ENCODE results near the gene FAM50B. TPM values are rescaled to one million over a fixed set of nuclear protein-coding genes. Genes with fewer than 3 reads are reported as not detected.

Gene FAM50B
- total and polyA plus RNA-seq, 10 of the 15 experiments (the other 5 are each of a cell fraction or from before 2014, with no cell fraction given) = 0.58 to 10.2 (median 5.9) TPM

DNA sequence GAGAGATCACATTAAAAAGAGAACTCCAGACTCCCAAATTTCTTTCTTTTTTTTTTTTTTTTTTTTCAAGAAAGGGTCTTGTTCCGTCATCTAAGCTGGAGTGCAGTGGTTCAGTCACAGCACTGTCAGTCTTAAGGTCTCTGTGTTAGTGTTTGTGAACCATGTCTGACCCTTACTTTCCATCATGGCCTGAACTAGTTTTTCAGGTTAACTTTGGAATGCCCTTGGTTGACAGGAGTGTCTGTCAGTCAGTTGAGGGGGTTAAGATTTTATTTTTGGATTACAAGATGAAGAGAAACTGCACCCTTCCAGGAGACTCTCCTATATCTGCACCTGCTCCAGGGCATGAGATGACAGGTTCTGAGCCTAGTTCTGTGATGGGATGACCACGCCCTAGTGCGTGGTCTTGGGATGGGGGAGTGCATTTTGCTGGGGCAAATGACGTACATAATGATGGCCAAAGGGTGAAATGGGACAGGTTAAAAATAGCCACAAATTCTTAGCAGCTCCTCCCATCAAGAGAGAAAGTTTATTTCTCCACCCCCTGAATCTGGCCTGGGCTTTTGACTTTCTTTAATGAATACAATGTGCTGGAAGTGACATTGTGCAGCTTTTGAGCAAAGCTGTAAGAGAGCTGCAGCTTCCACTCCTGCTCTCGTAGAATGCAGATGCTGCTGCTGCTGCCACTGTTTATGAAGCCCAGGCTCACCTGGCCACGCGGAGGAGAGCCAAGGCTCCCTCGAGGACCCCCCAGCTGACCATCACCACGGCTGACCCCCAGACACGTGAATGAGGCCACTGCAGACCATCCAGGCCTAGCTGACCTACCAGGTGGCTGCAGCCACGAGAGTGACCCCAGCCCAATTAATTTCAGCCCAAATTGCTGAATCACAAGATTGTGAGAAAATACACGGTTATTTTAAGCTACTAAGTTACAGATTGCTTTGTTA is 29.7 kb upstream of the FAM50B start:
- Histone ChIP-seq H3K27me3 (replicated peaks in 1 of 2; ENCODE audit: control insufficient read depth in 2 of 2, insufficient read depth in 2 of 2, low read length in 1 of 2) (no peaks in the 10 kb centered on the region), H3K36me3 (ENCODE audit: control insufficient read depth in 2 of 2, insufficient read depth in 2 of 2, low read length in 1 of 2) (no peaks in the 10 kb centered on the region), H4K20me1 (ENCODE audit: control insufficient read depth, insufficient read depth) (no peaks in the 10 kb centered on the region), H3K9ac (ENCODE audit: control insufficient read depth, insufficient read depth, low read length) (no peak overlapping the region), H3K4me2 (ENCODE audit: control insufficient read depth, insufficient read depth) (no peak overlapping the region), H3K4me3 (no peak overlapping the region), H3K27ac (ENCODE audit: control insufficient read depth, insufficient read depth) (no peak overlapping the region), H3K9me3 (replicated peaks; ENCODE audit: control insufficient read depth, insufficient read depth, low read length) (no peaks in the 10 kb centered on the region), H3K79me2 (ENCODE audit: control insufficient read depth, insufficient read depth, low read length) (no peaks in the 10 kb centered on the region), H2AFZ (ENCODE audit: control insufficient read depth, low read depth, low read length) (no peak overlapping the region), H3K4me1 (ENCODE audit: control insufficient read depth, insufficient read depth, low read length) (no peaks in the 10 kb centered on the region)
- FAIRE-seq = no peak
- SMC1A ChIA-PET (ENCODE audit: uncharacterized antibody, unreplicated experiment) = interaction anchor here (1.4 kb wide), 1 partner anchor 14 kb away, joined by 4 read pairs; no protein-coding TSS in a partner anchor
- POLR2A ChIA-PET = no interaction called here
- intact Hi-C loops (cut with micrococcal nuclease; ENCODE audit: unreplicated experiment) = no loop called here
- RAD21 ChIA-PET (ENCODE audit: unreplicated experiment) = interaction anchor here (1.5 kb wide), 1 partner anchor 28 kb away, joined by 3 read pairs; no protein-coding TSS in a partner anchor
- TF ChIP-seq YBX1 (IDR thresholded peaks at IDR 0.05) (no peak), EP300 (IDR thresholded peaks at IDR 0.05; ENCODE audit: borderline replicate concordance in 1 of 2, control insufficient read depth in 1 of 2, low read depth in 2 of 2, low read length in 2 of 2) (no peak)
- TF ChIP-seq, protein P1, sequence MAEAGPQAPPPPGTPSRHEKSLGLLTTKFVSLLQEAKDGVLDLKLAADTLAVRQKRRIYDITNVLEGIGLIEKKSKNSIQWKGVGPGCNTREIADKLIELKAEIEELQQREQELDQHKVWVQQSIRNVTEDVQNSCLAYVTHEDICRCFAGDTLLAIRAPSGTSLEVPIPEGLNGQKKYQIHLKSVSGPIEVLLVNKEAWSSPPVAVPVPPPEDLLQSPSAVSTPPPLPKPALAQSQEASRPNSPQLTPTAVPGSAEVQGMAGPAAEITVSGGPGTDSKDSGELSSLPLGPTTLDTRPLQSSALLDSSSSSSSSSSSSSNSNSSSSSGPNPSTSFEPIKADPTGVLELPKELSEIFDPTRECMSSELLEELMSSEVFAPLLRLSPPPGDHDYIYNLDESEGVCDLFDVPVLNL (IDR thresholded peaks at IDR 0.05; ENCODE audit: low read depth, low read length) = no peak
- TF ChIP-seq, protein P2, sequence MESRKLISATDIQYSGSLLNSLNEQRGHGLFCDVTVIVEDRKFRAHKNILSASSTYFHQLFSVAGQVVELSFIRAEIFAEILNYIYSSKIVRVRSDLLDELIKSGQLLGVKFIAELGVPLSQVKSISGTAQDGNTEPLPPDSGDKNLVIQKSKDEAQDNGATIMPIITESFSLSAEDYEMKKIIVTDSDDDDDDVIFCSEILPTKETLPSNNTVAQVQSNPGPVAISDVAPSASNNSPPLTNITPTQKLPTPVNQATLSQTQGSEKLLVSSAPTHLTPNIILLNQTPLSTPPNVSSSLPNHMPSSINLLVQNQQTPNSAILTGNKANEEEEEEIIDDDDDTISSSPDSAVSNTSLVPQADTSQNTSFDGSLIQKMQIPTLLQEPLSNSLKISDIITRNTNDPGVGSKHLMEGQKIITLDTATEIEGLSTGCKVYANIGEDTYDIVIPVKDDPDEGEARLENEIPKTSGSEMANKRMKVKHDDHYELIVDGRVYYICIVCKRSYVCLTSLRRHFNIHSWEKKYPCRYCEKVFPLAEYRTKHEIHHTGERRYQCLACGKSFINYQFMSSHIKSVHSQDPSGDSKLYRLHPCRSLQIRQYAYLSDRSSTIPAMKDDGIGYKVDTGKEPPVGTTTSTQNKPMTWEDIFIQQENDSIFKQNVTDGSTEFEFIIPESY (IDR thresholded peaks at IDR 0.05) = no peak
- BruUV-seq (replicated peaks) = no TSS peak
- in situ Hi-C loops (cut with MboI) = no loop called here
- no peak for DNase-seq (ENCODE audit: low read depth, low spot score)
- CTCF ChIA-PET = interaction anchor here (0.6 kb wide), 1 partner anchor 257 kb away, joined by 5 read pairs; no protein-coding TSS in a partner anchor
- ATAC-seq = no peak
- 51% methylated on average over 12 of the region's 12 CpGs for WGBS (ENCODE audit: insufficient coverage, insufficient replicate concordance, low lambda C conversion rate, missing lambda C conversion rate)

All from GM12878 (cell line).